Stimulated activated CD4-positive, alpha-beta T cell treated with anti-CD3 and anti-CD28 coated beads, Interleukin-1b, Interleukin-23, amount 100 ng/mL, for 1 hour (primary cell): ENCODE data around the gene SND1.
"Not testable (repeated sequence)": the region's sequence is repeated elsewhere in the genome, so short reads cannot be mapped to it uniquely, and the experiment has no call there.

Experiments used
- DNase-seq, 2 donors: peaks; one replicate each; pipeline ENCODE4 v3.0.0-alpha.2; 2020; ENCODE audit warnings: low read depth in 2 of 2

SND1 gene

DNA sequence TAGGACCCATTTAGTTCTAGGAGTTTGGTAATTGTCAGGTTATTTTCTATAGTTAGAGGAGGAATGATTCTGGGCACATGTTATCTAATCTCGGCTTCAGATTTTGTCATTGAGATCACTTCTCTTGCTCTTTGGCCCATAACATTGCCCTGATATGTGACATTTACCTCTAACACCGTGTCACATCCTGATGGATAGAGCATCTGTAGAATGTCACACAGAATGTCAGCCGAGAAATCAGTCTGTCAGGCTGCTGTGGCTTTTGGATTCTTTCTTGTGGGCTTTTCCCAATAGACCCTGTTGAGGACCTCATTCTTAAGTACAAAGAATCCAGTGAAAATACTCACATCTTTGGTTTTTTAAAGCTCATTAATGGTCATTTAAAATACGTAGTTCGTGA lies 236.8 kb downstream of the SND1 start:
- DNase-seq, result no peak

DNA sequence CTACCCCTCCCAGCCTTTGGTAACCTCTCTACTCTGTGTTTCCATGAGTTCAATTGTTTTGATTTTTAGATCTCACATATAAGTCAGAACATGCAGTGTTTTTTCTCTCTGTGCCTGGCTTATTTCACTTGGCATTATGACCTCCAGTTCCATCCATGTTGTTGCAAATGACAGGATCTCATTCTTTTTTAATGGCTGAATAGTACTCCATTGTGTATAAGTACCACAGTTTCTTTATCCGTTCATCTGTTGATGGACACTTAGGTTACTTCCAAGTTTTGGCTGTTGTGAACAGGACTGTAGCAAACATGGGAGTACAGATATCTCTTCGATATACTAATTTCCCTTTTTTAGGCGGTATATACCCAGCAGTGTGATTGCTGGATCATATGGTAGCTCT lies 237.7 kb downstream of the SND1 start:
- no peak for DNase-seq

DNA sequence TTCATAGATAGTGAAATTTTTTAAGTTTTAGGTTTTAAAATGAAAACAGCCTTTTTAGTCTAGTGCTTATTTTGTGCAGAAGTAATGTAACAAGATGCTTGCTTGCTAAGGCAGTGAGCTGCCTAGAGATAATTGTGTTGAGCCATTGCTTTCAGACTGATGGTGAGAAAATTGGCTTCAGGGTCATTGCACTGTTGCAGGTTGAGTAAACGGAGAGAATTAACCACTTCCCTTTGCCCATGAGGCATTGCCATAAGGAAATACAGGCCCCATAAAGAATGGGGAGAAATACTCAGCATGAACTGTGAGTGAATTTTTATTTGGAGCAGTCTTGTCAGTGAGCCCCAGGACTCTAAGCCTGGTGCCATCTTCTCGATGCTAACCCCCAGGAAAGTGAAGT lies 238.7 kb downstream of the SND1 start:
- DNase-seq, result no peak

DNA sequence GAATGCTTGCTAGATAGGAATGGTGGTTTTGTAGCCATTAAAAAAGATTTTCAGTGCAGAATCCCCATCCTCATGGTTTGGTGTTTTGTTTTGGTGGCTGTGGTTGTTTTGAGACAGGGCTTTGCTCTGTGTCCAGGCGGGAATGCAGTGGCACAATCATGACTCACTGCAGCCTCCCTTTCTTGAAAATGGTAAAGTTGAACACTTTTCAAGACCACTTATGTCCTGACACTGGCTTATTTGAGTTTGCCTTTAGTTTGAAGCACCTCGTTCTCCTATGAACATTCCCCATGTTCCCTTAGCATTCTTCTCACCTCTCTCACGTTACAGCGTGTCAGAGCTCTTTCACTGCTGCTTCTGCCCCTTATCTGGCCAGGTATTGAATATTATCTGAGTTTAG lies 239.2 kb downstream of the SND1 start:
- DNase-seq, result no peak

DNA sequence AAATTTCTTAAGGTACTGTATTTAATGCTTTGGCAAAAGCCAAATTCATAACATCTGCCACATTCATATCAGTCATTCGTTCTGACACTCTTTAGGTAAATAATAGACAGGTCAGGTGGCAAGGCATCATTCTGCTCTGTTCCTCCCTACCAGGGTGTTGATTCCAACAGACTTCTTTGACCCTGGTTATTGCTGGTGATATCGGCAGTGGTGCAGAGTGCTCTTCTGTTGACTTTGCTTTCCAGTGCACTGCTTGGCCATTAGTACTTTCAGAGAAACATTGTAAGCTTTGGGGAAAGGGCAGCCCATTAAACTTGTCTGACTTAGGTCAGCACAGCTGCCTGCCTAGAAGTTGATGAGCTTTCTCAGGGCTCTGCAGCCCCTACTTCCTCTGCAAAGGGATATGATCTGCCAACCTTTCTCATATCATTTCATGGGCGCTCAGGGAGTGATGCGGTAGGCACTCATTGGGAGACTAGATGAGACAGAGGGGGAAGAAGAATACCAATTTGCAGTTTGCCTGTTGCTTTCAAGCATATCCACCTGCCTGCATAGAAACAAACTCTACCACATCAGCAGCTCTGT lies 240.0 kb downstream of the SND1 start:
- DNase-seq, result no peak

DNA sequence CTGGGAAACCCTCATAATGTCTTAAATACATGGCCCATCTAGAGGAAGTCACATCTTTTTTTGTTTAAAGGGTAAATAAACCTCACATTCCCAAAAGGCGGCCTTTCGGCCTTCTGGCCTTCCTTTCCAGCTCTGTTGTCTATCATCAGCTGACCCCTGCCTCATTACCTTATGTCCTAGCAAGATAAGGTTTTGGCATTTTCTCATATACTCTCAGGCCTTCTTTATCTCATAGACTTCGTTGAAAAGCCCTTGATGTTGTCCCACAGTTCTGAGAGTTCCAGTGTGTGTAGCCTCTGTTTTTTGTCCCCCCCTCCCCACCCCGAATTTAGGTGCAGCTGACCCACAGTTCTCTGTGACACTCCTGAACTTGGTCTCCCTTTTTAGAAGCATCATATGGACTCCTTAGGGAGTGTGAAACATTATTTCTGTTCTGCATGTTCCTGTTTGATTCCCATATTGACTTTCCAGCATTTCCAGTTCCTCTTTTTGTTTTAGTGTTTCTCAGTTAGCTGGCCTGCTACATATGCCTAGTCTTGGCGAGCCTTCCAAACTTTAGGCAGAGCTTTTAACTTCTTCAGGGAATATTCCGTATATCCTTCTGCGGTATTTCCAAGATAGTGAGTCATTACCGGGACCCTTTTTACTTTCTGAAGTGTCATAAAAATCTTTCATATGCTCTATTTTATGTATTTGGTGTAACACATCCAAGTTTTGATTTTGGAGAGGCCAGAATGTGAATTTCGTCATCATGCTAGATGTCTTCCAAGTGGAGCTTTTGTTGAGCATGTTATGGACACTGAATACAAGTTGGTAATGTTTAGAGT lies 240.7 kb downstream of the SND1 start:
- DNase-seq, result no peak

DNA sequence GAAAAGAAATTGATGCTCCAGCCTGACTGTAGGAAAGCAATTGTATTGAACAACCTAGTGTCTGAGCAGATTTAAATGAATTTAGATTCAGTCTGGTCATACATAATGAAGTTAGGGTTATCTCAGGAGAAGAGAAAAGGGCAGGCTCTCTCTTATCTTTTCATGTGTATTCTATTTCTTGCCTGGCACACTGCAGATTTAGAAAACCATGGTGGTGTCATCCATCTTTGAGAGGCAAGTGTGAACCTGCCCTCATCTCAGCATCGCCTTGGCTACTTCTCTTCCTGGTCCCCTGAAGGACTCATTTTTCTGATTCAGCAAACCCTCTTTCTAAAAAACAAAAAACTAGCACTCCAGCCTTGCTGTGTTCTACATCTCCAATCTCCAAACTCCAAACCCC lies 241.6 kb downstream of the SND1 start:
- DNase-seq, result no peak

DNA sequence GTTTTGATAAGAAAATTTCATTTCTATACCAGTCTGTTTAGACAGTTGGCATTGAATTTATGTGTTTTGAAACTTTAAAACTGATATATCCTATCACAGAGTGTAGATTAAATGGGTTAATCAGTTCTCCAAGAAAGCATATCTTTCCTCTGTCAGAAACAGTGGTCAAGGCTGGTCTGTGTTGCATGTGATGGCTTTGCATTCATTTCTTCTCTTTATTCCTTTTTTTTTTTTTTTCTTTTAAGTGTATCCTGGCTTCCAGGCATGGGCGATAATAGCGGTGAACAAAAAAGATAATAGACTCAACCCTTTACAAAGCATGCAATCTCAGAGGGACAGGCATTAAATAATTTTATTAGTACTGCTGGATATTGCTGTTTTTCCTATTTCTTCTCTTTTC lies 242.6 kb downstream of the SND1 start:
- no peak for DNase-seq

DNA sequence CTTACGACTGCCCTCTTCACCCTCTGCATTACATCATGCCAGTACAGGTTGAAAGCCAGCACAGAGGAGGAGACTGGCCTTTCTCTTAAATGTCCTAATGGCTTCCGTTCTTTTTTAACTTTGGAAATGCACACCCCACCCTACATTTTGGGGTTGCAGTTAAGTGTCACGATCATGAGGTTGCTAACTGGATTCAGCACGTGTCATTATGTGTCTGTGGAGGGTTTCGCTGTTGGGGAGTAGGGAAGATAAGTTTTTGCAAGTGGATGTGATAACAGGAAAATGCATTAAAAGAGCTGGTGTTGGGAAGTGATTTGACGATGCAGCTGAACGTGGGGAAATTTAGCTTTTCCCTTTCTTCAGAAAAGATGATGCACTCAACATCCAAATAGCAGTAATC lies 243.4 kb downstream of the SND1 start:
- no peak for DNase-seq

DNA sequence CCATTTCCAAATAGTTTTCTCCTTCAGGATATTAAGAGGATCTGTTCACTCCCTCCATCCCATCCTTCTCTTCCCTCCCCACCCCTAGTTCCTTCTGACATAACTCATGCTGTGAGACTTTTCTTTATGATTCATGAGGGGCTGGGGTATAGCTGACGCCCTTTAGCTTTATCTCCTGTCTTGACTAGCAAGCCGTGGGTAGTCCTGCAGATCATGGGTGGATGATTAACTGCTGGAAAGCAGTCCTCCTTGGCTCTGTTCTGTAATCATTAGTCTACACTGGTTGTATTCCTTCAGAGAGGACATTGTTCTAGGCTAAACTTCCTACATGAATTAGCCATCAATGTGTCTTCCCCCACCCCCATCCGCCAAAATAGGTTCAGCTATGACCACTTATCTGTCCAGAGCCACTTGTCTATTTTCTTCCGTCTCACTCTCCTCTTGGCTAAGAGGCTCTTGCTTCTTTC lies 243.9 kb downstream of the SND1 start:
- DNase-seq, result no peak

DNA sequence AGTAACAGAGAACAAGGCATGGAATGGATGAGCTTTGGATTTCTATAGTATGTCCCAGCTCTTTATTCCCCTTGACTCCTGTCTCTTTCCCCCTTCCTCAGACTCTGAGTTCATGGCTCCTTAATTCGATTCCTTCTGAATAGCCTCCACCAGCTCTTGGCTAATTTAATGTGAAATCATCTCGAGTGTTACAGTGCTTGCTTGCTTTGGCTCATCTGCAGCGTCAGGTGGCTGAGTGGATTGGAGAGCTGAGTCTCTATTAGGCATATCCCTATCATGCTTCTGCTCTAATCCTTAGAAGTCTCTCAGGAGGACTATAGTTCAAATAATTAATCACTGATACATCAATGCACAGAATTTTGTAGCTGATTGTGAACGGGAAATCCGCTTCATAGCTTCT lies 244.7 kb downstream of the SND1 start:
- no peak for DNase-seq

DNA sequence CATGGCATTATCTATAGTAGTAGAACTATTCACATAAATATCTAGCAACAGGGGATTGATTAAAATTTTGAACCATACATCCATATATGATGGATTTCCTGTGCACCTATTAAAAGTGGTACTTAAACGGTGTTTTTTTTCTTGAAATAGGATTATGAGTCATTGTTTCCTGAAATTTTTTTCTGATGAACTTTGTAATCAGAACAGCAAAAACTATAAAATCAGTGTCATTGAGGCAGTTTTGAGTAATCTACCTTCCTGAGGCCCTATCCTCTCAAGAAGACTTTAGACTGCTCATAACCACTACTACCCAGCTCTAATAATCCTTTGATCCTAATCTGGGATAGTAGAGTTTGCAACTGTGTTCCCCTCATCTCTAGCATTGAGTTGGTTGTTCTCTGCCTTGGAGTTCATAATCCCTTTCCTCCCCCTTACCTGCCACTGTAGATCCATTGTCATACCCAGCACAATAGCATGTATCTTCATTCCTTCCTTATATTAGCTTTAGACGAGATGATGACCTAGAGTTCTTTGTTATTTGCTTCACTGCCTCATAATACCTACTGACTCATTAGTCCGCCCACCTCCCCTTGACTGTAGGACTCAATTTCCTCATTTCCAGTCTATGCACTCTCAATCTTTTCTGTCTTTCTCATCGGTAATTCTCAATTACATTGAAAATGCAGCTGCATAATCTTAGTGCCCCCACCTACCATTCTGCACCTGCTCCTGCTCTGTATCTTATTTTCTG lies 245.9 kb downstream of the SND1 start:
- DNase-seq, result peak in 1 of 2 donors; percentile 9

DNA sequence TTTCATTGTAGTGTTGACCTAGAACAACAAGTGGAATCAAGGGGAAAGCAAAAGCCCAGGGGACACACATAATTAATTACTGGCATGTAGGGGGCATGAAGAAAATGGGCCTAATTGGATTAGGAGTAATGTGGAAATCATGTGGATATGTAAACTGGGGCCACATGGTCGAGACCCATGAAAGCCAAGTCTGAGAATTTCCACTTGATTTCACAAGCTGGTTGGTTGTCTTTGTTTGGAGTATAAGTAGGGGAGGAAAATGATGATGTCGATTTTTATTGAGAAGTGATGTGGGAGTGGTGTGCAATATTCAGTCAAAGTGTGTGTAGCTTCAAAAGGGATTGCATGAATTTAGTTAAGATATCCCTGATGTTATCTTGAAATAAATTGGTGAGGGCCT lies 247.4 kb downstream of the SND1 start:
- DNase-seq, result no peak

DNA sequence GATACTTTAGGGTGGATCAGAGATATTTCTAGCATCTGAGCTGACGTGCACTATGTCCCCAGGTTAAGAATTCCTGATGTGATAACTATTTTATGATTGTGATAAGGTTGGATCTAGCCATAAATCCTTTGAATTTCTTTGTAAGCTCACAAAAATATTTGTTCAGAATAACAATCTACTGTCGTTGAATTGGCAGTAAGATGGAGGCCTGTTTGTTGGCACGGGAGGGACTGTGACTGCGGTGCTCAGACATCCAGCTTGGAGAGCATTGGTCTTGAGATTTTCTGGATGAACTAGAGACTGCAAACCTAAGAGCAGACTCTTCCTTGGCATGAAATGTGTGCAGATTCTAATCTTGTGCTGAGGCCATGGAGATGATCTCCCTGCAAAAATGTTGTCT lies 248.1 kb downstream of the SND1 start:
- DNase-seq, result no peak

DNA sequence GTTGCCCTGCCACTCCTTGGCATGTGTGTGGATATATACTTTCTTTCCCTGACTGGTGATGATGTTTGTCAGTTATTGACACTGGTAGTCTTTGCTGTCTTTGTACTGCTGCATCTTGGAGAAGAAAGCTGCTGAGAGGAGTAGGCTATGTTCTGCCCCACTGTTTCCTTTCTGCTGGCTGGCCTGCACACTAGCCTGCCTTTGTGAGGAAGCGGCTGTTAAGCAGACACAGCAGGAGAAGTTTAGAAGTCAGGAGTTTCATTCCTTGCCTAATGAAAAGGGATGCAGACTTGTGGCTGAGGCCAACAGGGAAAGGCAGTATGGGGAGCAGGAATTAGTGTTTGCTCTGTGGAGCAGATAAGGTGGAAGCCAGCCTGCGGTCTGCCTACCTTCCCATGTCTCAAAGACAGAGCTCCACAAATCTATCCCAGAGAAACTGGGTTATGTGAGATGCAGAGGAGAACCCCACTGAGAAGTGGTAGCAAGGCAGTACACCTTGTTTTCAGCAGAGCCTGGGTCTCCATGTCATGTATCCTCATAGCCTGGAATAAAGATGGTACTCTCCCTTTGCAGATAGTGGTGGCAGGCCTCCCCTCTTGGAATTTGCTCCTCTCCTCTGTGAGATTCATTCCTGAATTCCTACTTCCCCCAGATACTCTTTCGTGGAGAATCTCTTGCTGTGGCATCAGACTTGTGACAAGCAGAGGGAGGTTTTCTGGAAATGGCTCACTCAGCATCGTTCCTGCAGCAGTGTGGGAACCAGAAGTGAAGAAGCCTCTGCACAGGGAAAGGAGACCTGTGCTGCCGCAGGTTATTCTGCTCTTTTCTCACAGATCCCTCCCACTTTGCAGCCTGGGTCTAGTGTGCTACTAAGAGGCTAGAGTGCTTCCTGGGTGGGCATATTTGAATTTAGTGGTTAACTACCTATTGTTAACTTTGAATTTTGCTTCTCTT lies 249.0 kb downstream of the SND1 start:
- no peak for DNase-seq

DNA sequence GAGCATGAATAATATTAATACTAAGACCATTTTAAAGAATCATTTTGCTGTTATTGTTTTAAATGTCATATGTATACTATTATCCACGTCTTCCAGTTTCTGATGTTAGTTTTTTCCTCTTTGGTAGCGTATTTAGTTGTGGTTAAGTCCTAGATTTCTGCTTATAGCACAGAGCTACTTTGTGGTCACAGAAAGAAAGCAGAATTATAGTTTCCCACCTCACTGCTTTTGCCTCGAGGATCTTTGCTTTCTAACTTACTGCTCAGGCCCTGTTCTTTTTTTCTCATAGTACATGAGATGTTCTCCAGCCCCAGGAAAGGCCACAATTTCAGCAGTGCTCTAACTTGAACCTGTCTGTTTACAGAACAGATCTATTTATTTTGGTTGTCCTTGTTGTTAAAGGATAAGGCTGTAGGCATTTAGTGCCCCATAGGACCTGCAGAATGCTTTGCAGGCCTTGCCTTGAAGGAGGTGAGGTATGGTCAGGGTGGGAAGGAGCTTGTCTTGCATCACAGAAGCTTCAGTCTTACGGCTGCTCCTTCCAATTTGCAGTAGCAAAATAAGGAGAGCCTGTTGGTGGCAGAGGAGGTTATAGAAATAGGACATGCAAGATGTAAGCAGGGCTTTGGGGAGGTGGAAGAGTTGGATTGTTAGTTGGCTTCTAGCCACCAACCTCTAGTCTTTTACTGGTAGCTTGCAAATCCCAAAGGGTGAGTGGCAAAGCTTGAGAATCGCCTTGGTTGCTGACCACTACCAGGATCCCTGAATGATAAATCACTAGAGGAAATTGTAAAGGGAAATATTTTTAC lies 250.1 kb downstream of the SND1 start:
- no peak for DNase-seq

DNA sequence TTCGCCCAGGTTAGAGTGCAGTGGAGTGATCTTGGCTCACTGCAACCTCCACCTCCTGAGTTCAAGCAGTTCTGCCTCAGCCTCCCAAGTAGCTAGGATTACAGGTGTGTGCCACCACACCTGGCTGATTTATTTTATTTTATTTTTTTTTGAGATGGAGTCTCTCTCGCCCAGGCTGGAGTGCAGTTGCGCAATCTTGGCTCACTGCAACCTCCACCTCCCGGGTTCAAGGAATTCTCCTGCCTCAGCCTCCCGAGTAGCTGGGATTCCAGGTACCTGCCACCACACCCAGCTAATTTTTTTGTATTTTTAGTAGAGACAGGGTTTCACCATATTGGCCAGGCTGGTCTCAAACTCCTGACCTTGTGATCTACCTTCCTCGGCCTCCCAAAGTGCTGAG lies 250.8 kb downstream of the SND1 start:
- not testable (repeated sequence) for DNase-seq

DNA sequence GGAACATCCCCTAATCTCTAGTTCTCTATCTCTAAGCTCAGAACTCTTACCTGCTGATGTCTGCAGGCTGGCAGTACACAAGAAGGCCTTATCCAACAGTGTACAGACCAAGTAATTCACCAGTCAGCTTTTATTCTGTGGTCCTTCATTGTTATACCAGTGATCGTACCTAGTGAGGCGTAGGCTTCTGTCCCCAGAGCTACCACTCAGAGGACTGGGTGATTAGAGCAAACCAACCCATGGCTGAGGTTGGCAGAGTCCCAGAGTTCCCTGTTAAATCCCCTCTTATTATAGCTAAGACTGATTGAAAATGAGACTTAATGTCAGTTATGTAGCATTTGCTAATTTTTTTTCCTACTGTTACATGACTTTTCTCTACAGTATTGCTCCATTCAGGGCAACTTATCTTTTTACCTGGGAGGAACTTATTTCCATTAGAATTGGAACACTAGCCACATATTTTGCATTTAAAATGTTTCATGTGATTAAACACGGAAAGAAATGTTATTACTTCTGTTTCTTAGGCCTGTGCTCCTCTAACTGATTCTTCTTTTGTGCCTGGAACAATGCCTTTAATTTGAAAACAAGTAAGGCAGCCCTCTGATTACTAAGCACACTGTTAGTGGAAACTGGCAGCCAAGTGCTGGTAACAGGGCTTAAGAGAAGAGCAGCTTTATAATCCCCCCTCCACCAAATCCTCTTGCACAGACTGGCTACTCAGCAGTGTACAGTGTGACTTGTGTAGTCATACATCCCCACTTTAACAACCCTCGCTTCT lies 252.1 kb downstream of the SND1 start:
- no peak for DNase-seq

DNA sequence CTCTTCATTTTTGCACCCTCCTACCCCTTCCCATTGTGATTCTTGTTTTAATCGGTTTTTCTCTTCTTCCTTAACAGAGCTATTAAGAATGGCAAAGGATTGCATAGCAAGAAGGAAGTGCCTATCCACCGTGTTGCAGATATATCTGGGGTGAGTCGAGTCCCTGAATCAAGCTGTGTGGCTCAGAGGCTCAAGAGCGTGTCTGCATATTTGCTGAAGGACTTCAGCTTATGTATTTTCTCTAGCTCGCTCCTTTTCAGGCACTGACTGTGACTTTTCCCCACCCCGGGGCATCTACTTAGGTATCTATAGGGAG lies 252.6 kb downstream of the SND1 start:
- DNase-seq, result no peak

DNA sequence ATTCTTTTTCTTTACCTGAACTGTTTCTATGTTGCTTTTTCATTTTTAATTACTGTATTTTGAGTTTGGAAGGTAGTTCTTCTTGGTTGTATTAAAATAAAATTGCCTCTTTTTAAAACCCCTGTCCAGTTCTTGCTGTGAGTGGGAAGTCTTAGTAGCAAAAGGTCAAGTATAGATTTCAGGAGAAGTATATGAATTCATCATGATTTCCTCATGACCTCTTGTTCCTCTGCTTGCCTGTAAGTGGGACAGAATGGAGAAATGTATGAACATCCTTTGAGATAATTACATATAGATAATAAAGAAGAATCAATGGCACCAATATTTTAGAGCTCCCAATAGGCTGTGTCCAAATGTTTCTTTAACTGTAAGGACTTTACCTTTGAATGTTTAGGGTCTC lies 253.0 kb downstream of the SND1 start:
- DNase-seq, result no peak
